Right cardiac atrium (tissue), 5 donors: ENCODE results near the gene FTSJ3. TPM values are rescaled to one million over a fixed set of nuclear protein-coding genes. Genes with fewer than 3 reads are reported as not detected.
"Not testable (repeated sequence)": the region's sequence is repeated elsewhere in the genome, so short reads cannot be mapped to it uniquely, and the experiment has no call there.

Source experiments
- ATAC-seq, 2 donors: fragments of 200-7000 bp; cut with Tn5 transposase; one replicate each; pipeline versions ENCODE4 v1.8.0 to v1.9.1; 2020; ENCODE audit warnings: moderate library complexity in 2 of 2, mild to moderate bottlenecking in 1 of 2
- DNase-seq, 3 donors: peaks; one replicate each; pipeline ENCODE4 v3.0.0-alpha.2; 2020
- H3K27ac ChIP-seq: one replicate; pipeline ENCODE4 v1.5.1; 2013; ENCODE audit warnings: mild to moderate bottlenecking, low read length, control low read depth, moderate library complexity
- H3K27me3 ChIP-seq: one replicate; pipeline ENCODE4 v1.6.1; 2013; ENCODE audit not compliant: control insufficient read depth, insufficient read depth
- H3K4me1 ChIP-seq: one replicate; pipeline ENCODE4 v1.6.1; 2013; ENCODE audit warnings: low read length; ENCODE audit not compliant: control insufficient read depth, insufficient read depth
- H3K4me3 ChIP-seq: one replicate; pipeline ENCODE4 v1.5.1; 2013; ENCODE audit warnings: low read length, control low read depth
- H3K9me3 ChIP-seq: one replicate; pipeline ENCODE4 v1.6.1; 2013; ENCODE audit warnings: low read length; ENCODE audit not compliant: control insufficient read depth
- WGBS: extraction: QIAGEN DNeasy Blood & Tissue Kit; methylation state at CpG from one replicate; pipeline ENCODE4 v1.1.7; 2013; 5-methylcytosine and 5-hydroxymethylcytosine counted together
- intact Hi-C, 4 donors: fragments of 100-400 bp; cut with DNase I; formaldehyde crosslinking; loops; one replicate each; pipeline versions ENCODE4 v1.11.0 to v1.14.0; 2022 to 2023
- polyA plus RNA-seq: library from polyadenylated mRNA; stranded (reverse); fragments of 200-250 nt; gene quantifications from one replicate; pipeline ENCODE4 v1.2.3, GENCODE V29; 2013
- total RNA-seq, 4 donors: library from RNA; stranded (reverse); fragmentation: NEBNext Ultra II Directional; extraction: Animal tissue kit (Norgen Biotek cat#: 25700); gene quantifications; one replicate each; pipeline ENCODE4 v1.2.1, GENCODE V29; 2021
- donor health status: healthy with polysubstance abuse.
- donor health status: DM: no; HTN: yes; CAD: no.
- donor health status: DM: no; HTN: no; CAD: no.
- donor health status: DM: no; HTN: yes; CAD: no; lungs with severe emphysema.
- donor health status: DM: yes; HTN: yes; CAD: no.

Gene FTSJ3
- total and polyA plus RNA-seq, 5 donors: 17.2 to 52.3 (median 34.6) TPM

- DNase-seq, H3K27me3 ChIP-seq, H3K27ac ChIP-seq, H3K4me1 ChIP-seq, ATAC-seq, intact Hi-C loops, H3K4me3 ChIP-seq, H3K9me3 ChIP-seq: not testable (repeated sequence)
- WGBS: 95% methylated on average over 8 of the region's 8 CpGs
These were observed 29.0 kb upstream of the FTSJ3 start for GRCh38 chr17:63856425-63856824.

GRCh38 chr17:63855185-63855584 is 27.7 kb upstream of the FTSJ3 start:
- ATAC-seq: no peak
- DNase-seq: no peak
- H3K27me3 ChIP-seq: no peaks in the 10 kb centered on the region
- 90% methylated on average over 8 of the region's 8 CpGs for WGBS
- H3K4me3 ChIP-seq: no peak overlapping the region
- intact Hi-C loops: no loop called here
- no peak overlapping the region for H3K27ac ChIP-seq
- no peaks in the 10 kb centered on the region for H3K4me1 ChIP-seq
- no peaks in the 10 kb centered on the region for H3K9me3 ChIP-seq

- no peak for DNase-seq
- H3K4me3 ChIP-seq: no peak overlapping the region
- no peak for ATAC-seq
- no peaks in the 10 kb centered on the region for H3K4me1 ChIP-seq
- WGBS: 81% methylated on average over 5 of the region's 5 CpGs
- H3K27ac ChIP-seq: no peak overlapping the region
- no peaks in the 10 kb centered on the region for H3K9me3 ChIP-seq
- no peaks in the 10 kb centered on the region for H3K27me3 ChIP-seq
- intact Hi-C loops: no loop called here
These were observed 27.2 kb upstream of the FTSJ3 start for GRCh38 chr17:63854709-63855108.

GRCh38 chr17:63853260-63853659 is 25.8 kb upstream of the FTSJ3 start:
- 94% methylated on average over 2 of the region's 2 CpGs for WGBS

GRCh38 chr17:63850401-63850800 is 22.9 kb upstream of the FTSJ3 start:
- ATAC-seq (no peak), DNase-seq (no peak)
- intact Hi-C loops: no loop called here
- no peak overlapping the region for H3K27ac ChIP-seq
- no peaks in the 10 kb centered on the region for H3K4me1 ChIP-seq
- no peaks in the 10 kb centered on the region for H3K9me3 ChIP-seq
- no peaks in the 10 kb centered on the region for H3K27me3 ChIP-seq
- H3K4me3 ChIP-seq: no peak overlapping the region
- 59% methylated on average over 9 of the region's 9 CpGs for WGBS

More at GRCh38 chr17:63853260-63853659, 25.8 kb upstream of the FTSJ3 start:
- ATAC-seq: no peak
- H3K4me3 ChIP-seq: no peak overlapping the region
- H3K9me3 ChIP-seq: no peaks in the 10 kb centered on the region
- H3K27me3 ChIP-seq: no peaks in the 10 kb centered on the region
- intact Hi-C loops: no loop called here
- H3K27ac ChIP-seq: no peak overlapping the region
- H3K4me1 ChIP-seq: no peaks in the 10 kb centered on the region
- DNase-seq: no peak

GRCh38 chr17:63848834-63849689 is 21.6 kb upstream of the FTSJ3 start:
- no peaks in the 10 kb centered on the region for H3K4me1 ChIP-seq
- 14% methylated on average over 82 of the region's 82 CpGs for WGBS
- H3K27me3 ChIP-seq: no peaks in the 10 kb centered on the region
- no peaks in the 10 kb centered on the region for H3K9me3 ChIP-seq
- DNase-seq (peak; percentile 94 to 97 (median 96)), ATAC-seq (peak; percentile 93)
- H3K27ac ChIP-seq: no peak overlapping the region
- no peak overlapping the region for H3K4me3 ChIP-seq
- intact Hi-C loops: no loop called here

- Histone ChIP-seq H3K27ac (no peak overlapping the region), H3K4me1 (no peaks in the 10 kb centered on the region), H3K9me3 (no peaks in the 10 kb centered on the region), H3K4me3 (no peak overlapping the region), H3K27me3 (no peaks in the 10 kb centered on the region)
- ATAC-seq: no peak
- DNase-seq: no peak
- WGBS: 97% methylated on average over 3 of the region's 3 CpGs
- intact Hi-C loops: no loop called here
These were observed 20.2 kb upstream of the FTSJ3 start for GRCh38 chr17:63847525-63848249.

- DNase-seq: no peak
- 83% methylated on average over 1 of the region's 1 CpG for WGBS
These were observed 18.0 kb upstream of the FTSJ3 start for GRCh38 chr17:63845509-63845908.

GRCh38 chr17:63843910-63844677 is 16.6 kb upstream of the FTSJ3 start:
- Histone ChIP-seq H3K4me3 (peak overlapping the region; percentile 65), H3K9me3 (no peaks in the 10 kb centered on the region), H3K4me1 (peaks cover 9% of the 10 kb centered on the region), H3K27me3 (no peaks in the 10 kb centered on the region), H3K27ac (no peak overlapping the region)
- intact Hi-C loops: no loop called here
- peak in 2 of 3 donors; percentile 27 to 41 for DNase-seq
- whole genome bisulfite sequencing: 54% methylated on average over 9 of the region's 9 CpGs
- no peak for ATAC-seq

More at GRCh38 chr17:63845509-63845908, 18.0 kb upstream of the FTSJ3 start:
- intact Hi-C loops: no loop called here
- Histone ChIP-seq H3K27ac (no peak overlapping the region), H3K4me3 (no peak overlapping the region), H3K4me1 (peaks cover 5% of the 10 kb centered on the region), H3K9me3 (no peaks in the 10 kb centered on the region), H3K27me3 (no peaks in the 10 kb centered on the region)
- no peak for ATAC-seq

- DNase-seq: peak; percentile 82 to 88 (median 87)
- intact Hi-C loops, H3K9me3 ChIP-seq, H3K27me3 ChIP-seq, H3K4me1 ChIP-seq: not testable (repeated sequence)
- peak; percentile 9 to 45 for ATAC-seq
- peak overlapping the region; percentile 96 for H3K27ac ChIP-seq
- WGBS: 6% methylated on average over 19 of the region's 19 CpGs
- peak overlapping the region; percentile 65 for H3K4me3 ChIP-seq
These were observed 16.0 kb upstream of the FTSJ3 start for GRCh38 chr17:63843387-63843888.
